Activated CD4-positive, alpha-beta T cell treated with anti-CD3 and anti-CD28 coated beads, Interleukin-10, Interleukin-2, amounts not matched to agents 100 ng/mL and 50 ng/mL, durations not matched to agents 16 hours and 8 hours (primary cell): ENCODE measurements around the gene BICD1.

Experiments
- DNase-seq: peaks from one replicate; pipeline ENCODE4 v3.0.0-alpha.2; 2020

Gene BICD1

GRCh38 chr12:32104572-32105355 is 1.9 kb upstream of the BICD1 start:
- no peak for DNase-seq

GRCh38 chr12:32105986-32106516 is 596 bp upstream of the BICD1 start:
- no peak for DNase-seq

GRCh38 chr12:32107359-32108267 is 966 bp downstream of the BICD1 start:
- DNase-seq = peak; percentile 32

- DNase-seq = peak; percentile 7
These were observed 2.1 kb downstream of the BICD1 start for GRCh38 chr12:32108787-32109186.

- no peak for DNase-seq
These were observed 3.8 kb downstream of the BICD1 start for GRCh38 chr12:32110417-32110816.

GRCh38 chr12:32110942-32111341 is 4.3 kb downstream of the BICD1 start:
- DNase-seq = no peak

- DNase-seq = no peak
These were observed 8.9 kb downstream of the BICD1 start for GRCh38 chr12:32115404-32116104.

- DNase-seq = no peak
These were observed 10.2 kb downstream of the BICD1 start for GRCh38 chr12:32116897-32117296.

- no peak for DNase-seq
These were observed 10.7 kb downstream of the BICD1 start for GRCh38 chr12:32117316-32117715.

GRCh38 chr12:32118806-32119205 is 12.2 kb downstream of the BICD1 start:
- no peak for DNase-seq

- DNase-seq = peak; percentile 39
These were observed 13.8 kb downstream of the BICD1 start for GRCh38 chr12:32120419-32120818.

GRCh38 chr12:32124637-32125036 is 18.0 kb downstream of the BICD1 start:
- no peak for DNase-seq

- peak; percentile 28 for DNase-seq
These were observed 18.9 kb downstream of the BICD1 start for GRCh38 chr12:32125455-32126084.

GRCh38 chr12:32126720-32127119 is 20.1 kb downstream of the BICD1 start:
- no peak for DNase-seq

GRCh38 chr12:32131666-32132065 is 25.0 kb downstream of the BICD1 start:
- no peak for DNase-seq

- peak; percentile 90 for DNase-seq
These were observed 27.6 kb downstream of the BICD1 start for GRCh38 chr12:32134101-32134888.

GRCh38 chr12:32135967-32136366 is 29.3 kb downstream of the BICD1 start:
- no peak for DNase-seq

- DNase-seq = no peak
These were observed 29.8 kb downstream of the BICD1 start for GRCh38 chr12:32136404-32136803.

GRCh38 chr12:32139064-32139421 is 32.4 kb downstream of the BICD1 start:
- DNase-seq = peak; percentile 70

- DNase-seq = no peak
These were observed 34.2 kb downstream of the BICD1 start for GRCh38 chr12:32140877-32141276.

GRCh38 chr12:32145096-32145495 is 38.4 kb downstream of the BICD1 start:
- DNase-seq = no peak
